Heart right ventricle (tissue), 16 donors: ENCODE measurements around the gene ITGB3BP. TPM values are rescaled to one million over a fixed set of nuclear protein-coding genes. Genes with fewer than 3 reads are reported as not detected.

ENCODE experiments used
- ATAC-seq, 8 donors: fragments of 200-7000 bp; cut with Tn5 transposase; one replicate each; pipeline ENCODE4 v1.9.1; 2020; ENCODE audit warnings: mild to moderate bottlenecking in 8 of 8, moderate library complexity in 8 of 8, moderate number of reproducible peaks in 1 of 8
- DNase-seq, 2 donors: peaks; one replicate each; pipeline ENCODE4 v3.0.0-alpha.2; 2020
- H3K27ac ChIP-seq, 10 donors: fragments of 200-600 bp; sonication (generic) in 2 of 10; one replicate each; pipeline versions ENCODE4 v1.5.0 to v1.8.0; 2020 to 2022; ENCODE audit warnings: mild to moderate bottlenecking in 3 of 10
- H3K27me3 ChIP-seq, 7 donors: fragments of 200-600 bp; one replicate each; pipeline ENCODE4 v1.8.0; 2021 to 2022; ENCODE audit warnings: mild to moderate bottlenecking in 2 of 7
- H3K36me3 ChIP-seq, 9 donors: fragments of 200-600 bp; sonication (generic) in 1 of 9; one replicate each; pipeline versions ENCODE4 v1.5.0 to v1.8.0; 2020 to 2022; ENCODE audit warnings: mild to moderate bottlenecking in 2 of 9
- H3K4me1 ChIP-seq, 9 donors: fragments of 200-600 bp; sonication (generic) in 1 of 9; one replicate each; pipeline versions ENCODE4 v1.5.0 to v1.8.0; 2020 to 2022; ENCODE audit warnings: mild to moderate bottlenecking in 4 of 9
- H3K4me3 ChIP-seq, 10 donors: fragments of 200-600 bp; sonication (generic) in 2 of 10; one replicate each; pipeline versions ENCODE4 v1.5.0 to v1.8.0; 2020 to 2022; ENCODE audit warnings: mild to moderate bottlenecking in 7 of 10, moderate library complexity in 2 of 10
- H3K9me3 ChIP-seq, 11 donors: fragments of 200-600 bp in 10 of 11; sonication (generic) in 2 of 11; one replicate each; pipeline versions ENCODE4 v1.5.0 to v1.8.0; 2013 to 2022; ENCODE audit warnings: mild to moderate bottlenecking in 2 of 11, control low read depth in 1 of 11, moderate library complexity in 1 of 11
- CTCF ChIP-seq, 9 donors: fragments of 200-600 bp; sonication (generic) in 2 of 9; IDR thresholded peaks; one replicate each; pipeline versions ENCODE4 v1.5.0 to v1.8.0; 2021 to 2022; ENCODE audit warnings: antibody characterized with exemption in 9 of 9, mild to moderate bottlenecking in 5 of 9, moderate library complexity in 1 of 9
- WGBS, 2 donors: extraction: QIAGEN DNeasy Blood & Tissue Kit; methylation state at CpG; one replicate each; pipeline ENCODE4 v1.1.7; 2013; ENCODE audit warnings: inconsistent platforms in 1 of 2; 5-methylcytosine and 5-hydroxymethylcytosine counted together
- intact Hi-C, 10 donors: fragments of 100-400 bp; cut with DNase I; formaldehyde crosslinking; loops; one replicate each; pipeline versions ENCODE4 v1.11.1 to v1.14.2; 2022
- polyA plus RNA-seq, 2 donors: library from polyadenylated mRNA; stranded (reverse); fragments of 200-250 nt; gene quantifications; one replicate each; pipeline ENCODE4 v1.2.3, GENCODE V29; 2013
- total RNA-seq, 10 donors: library from RNA; stranded (reverse); fragmentation: NEBNext Ultra II Directional in 3 of 10; extraction: Animal tissue kit (Norgen Biotek cat#: 25700) in 3 of 10; gene quantifications; one replicate each; pipeline versions ENCODE4 v1.2.1 to v1.2.4, GENCODE V29; 2021 to 2023
- donor health status: Arrhythmogenic right ventricular cardiomyopathy.
- donor health status: ischemic (EF 13 %, LVEDD 7.1; RV severe dilation, severe dysfunction).
- donor health status: healthy with polysubstance abuse.
- donor health status: DM: no; HTN: yes; CAD: no.
- donor health status: DM: no; HTN: no; CAD: no.
- donor health status: ischemic (EF 25% LVEDD 6.9; RV normal size, moderate dysfunction).
- donor health status: ischemic (EF 25% LVEDD 5.7; RV mildly dilated, moderate dysfunction).
- donor health status: healthy.
- donor health status: DM: yes; HTN: yes; CAD: no.
- donor health status: Ischemic cardiomyopathy.
- donor health status: ischemic (EF 35%, LVEDD 5.7; RV mildly dilated, moderate dysfunction).
- donor health status: nonischemic (EF 11% LVEDD 7.7; RV severe dilation, severe dysfunction).
- donor health status: DM: yes; HTN: yes; CAD: no.
- donor health status: PGD.
- donor health status: ischemic (EF 29% LVEDD 5.4; RV normal size, mild dysfunction).
- donor health status: nonischemic (EF 23%, LVEDD 6.1; RV moderate dilation, normal function).

The ITGB3BP gene
- total and polyA plus RNA-seq, 12 donors = 4.3 to 14.7 (median 7.4) TPM

- Histone ChIP-seq H3K9me3 (peaks cover 0 to 8% (median 0%) of the 10 kb centered on the region in 11 donors), H3K4me1 (no peaks in the 10 kb centered on the region), H3K27me3 (no peaks in the 10 kb centered on the region), H3K4me3 (no peak overlapping the region), H3K27ac (no peak overlapping the region), H3K36me3 (peaks cover 0 to 17% (median 0%) of the 10 kb centered on the region in 9 donors)
- TF ChIP-seq CTCF (IDR thresholded peaks at IDR 0.05) = no peak
- intact Hi-C loops = no loop called here
- no peak for DNase-seq
- 42 to 60% methylated on average over 1 of the region's 1 CpG for WGBS, 2 donors
- no peak for ATAC-seq
Observed at GRCh38 chr1:63498106-63498505, 24.9 kb downstream of the ITGB3BP start.

- intact Hi-C loops = no loop called here
- no peak for TF ChIP-seq CTCF (IDR thresholded peaks at IDR 0.05)
Observed at GRCh38 chr1:63497577-63497976, 25.4 kb downstream of the ITGB3BP start.

GRCh38 chr1:63487336-63488065 lies 35.5 kb downstream of the ITGB3BP start:
- DNase-seq (peak in 1 of 2 donors; percentile 16), ATAC-seq (peak; percentile 49 to 95 (median 64))
- Histone ChIP-seq H3K9me3 (no peaks in the 10 kb centered on the region), H3K4me1 (peaks cover 0 to 16% (median 0%) of the 10 kb centered on the region in 9 donors), H3K27ac (peak overlapping the region in 7 of 10 donors; percentile 1 to 83 (median 65)), H3K4me3 (peak overlapping the region in 8 of 10 donors; percentile 18 to 51 (median 34)), H3K36me3 (peaks cover 0 to 9% (median 0%) of the 10 kb centered on the region in 9 donors), H3K27me3 (no peaks in the 10 kb centered on the region)
- WGBS, 2 donors = 70 to 76% methylated on average over 8 of the region's 8 CpGs
- intact Hi-C loops = no loop called here
- no peak for TF ChIP-seq CTCF (IDR thresholded peaks at IDR 0.05)

More at GRCh38 chr1:63497577-63497976, 25.4 kb downstream of the ITGB3BP start:
- Histone ChIP-seq H3K27me3 (no peaks in the 10 kb centered on the region), H3K4me1 (no peaks in the 10 kb centered on the region), H3K4me3 (no peak overlapping the region), H3K27ac (no peak overlapping the region), H3K9me3 (peaks cover 0 to 8% (median 0%) of the 10 kb centered on the region in 11 donors), H3K36me3 (peaks cover 0 to 17% (median 0%) of the 10 kb centered on the region in 9 donors)
- 96 to 97% methylated on average over 2 of the region's 2 CpGs for WGBS, 2 donors
- ATAC-seq (no peak), DNase-seq (no peak)

GRCh38 chr1:63486629-63487028 lies 36.4 kb downstream of the ITGB3BP start:
- Histone ChIP-seq H3K9me3 (no peaks in the 10 kb centered on the region), H3K27ac (no peak overlapping the region), H3K27me3 (no peaks in the 10 kb centered on the region), H3K4me3 (no peak overlapping the region), H3K4me1 (peaks cover 0 to 16% (median 0%) of the 10 kb centered on the region in 9 donors), H3K36me3 (peaks cover 0 to 9% (median 0%) of the 10 kb centered on the region in 9 donors)
- no peak for TF ChIP-seq CTCF (IDR thresholded peaks at IDR 0.05)
- 47 to 70% methylated on average over 1 of the region's 1 CpG for WGBS, 2 donors
- ATAC-seq (peak in 4 of 8 donors; percentile 35 to 86 (median 69)), DNase-seq (no peak)
- intact Hi-C loops = no loop called here
